ENCODE data around the gene DRAP1. TPM values are rescaled to one million over a fixed set of nuclear protein-coding genes. Genes with fewer than 3 reads are reported as not detected.
A peak's percentile ranks its signal among the peaks of the same experiment; 100 is the strongest.
"Not testable (repeated sequence)": the region's sequence is repeated elsewhere in the genome, so short reads cannot be mapped to it uniquely, and the experiment has no call there.

The DRAP1 gene
- total and polyA plus RNA-seq, 7 donors, result 74.5 to 217 (median 121) TPM

DNA sequence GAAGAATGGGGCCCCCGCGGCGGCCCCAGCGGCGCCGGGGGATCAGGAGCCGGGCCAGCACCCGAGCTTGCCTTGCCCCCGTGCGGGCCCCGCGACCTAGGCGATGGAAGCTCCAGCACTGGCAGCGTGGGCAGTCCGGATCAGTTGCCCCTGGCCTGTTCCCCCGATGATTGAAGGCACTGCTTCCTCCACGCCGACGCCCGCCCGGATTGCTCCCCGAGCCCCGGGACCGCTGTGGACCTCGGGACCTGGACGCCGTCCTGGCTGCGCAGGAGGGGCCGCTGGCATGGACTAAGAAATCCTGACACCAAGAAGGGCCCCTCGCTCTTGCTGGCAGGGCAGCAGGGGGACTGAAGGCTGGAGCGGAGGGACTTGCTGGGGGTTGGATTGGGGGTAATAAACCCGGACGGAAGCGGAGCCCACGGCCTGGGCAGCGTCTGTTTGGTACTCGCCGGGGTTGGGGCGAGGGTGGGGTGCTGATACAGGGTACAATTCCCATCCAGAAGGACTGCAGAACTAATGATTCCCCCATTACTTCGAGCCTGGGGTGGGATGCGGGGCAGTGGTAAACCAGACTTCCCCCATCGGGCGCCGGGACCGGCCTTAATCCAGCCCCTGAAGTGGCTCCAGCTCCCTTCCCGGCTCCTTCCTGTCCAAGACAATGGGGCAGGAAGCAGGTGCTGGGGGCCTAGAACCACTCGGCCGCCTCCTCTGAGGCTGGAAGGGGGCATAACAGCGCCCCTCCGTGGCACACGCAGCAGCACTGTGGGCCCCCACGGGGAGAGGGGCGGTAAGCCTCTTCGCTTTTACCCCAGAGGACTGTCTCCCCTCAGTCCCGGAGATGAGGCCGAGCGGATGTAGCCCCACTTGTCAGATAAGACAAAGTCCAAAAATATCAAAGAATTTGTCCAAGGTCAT lies 27.7 kb upstream of the DRAP1 start:
- H3K27me3 ChIP-seq (ENCODE audit: insufficient read depth in 3 of 3, low read length in 2 of 3), result no peaks in the 10 kb centered on the region
- DNase-seq (peak in 1 of 2 donors; percentile 74), ATAC-seq (no peak)
- H3K4me3 ChIP-seq, result peak overlapping the region; percentile 75
- peaks cover 6 to 7% of the 10 kb centered on the region in 2 donors for H3K36me3 ChIP-seq (ENCODE audit: insufficient read depth in 1 of 2, low read depth in 1 of 2)
- H3K9me3 ChIP-seq, result no peaks in the 10 kb centered on the region
- WGBS, 3 donors, result 9 to 13% (median 12%) methylated on average over 50 to 57 of the region's 57 CpGs
- H3K4me1 ChIP-seq, result peaks cover 29% of the 10 kb centered on the region
- H3K27ac ChIP-seq, result peak overlapping the region; percentile 97
- intact Hi-C loops (cut with DNase I), result loop anchor here in 1 of 2 donors (2.0 kb wide), 1 partner anchor 25 kb away; no protein-coding TSS in a partner anchor
- TF ChIP-seq, protein P1, sequence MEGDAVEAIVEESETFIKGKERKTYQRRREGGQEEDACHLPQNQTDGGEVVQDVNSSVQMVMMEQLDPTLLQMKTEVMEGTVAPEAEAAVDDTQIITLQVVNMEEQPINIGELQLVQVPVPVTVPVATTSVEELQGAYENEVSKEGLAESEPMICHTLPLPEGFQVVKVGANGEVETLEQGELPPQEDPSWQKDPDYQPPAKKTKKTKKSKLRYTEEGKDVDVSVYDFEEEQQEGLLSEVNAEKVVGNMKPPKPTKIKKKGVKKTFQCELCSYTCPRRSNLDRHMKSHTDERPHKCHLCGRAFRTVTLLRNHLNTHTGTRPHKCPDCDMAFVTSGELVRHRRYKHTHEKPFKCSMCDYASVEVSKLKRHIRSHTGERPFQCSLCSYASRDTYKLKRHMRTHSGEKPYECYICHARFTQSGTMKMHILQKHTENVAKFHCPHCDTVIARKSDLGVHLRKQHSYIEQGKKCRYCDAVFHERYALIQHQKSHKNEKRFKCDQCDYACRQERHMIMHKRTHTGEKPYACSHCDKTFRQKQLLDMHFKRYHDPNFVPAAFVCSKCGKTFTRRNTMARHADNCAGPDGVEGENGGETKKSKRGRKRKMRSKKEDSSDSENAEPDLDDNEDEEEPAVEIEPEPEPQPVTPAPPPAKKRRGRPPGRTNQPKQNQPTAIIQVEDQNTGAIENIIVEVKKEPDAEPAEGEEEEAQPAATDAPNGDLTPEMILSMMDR (IDR thresholded peaks at IDR 0.05), result peak; percentile 11

DNA sequence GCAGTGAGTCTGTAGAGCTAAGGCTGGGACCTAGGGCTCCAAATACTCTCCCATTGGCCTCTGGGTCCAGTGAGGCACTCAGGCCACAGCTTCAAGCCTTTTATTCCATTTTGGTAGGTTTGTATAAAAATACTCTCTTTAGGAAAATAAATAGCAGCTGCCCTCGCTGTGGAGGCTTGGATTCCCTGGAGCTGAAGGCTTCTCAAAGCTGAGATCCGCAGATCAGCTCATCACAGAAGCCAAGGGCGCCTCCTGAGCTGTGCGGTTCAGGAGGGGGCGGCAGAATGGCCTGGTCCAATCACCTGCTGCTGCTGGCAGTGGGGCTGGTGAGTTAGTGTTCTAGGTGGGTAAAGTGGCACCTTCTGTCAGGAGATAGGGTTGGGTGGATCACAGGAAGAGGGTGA lies 27.1 kb upstream of the DRAP1 start:
- Histone ChIP-seq H3K4me3 (peak overlapping the region; percentile 75), H3K27ac (peak overlapping the region; percentile 97), H3K4me1 (peaks cover 29% of the 10 kb centered on the region)
- H3K27me3 ChIP-seq (ENCODE audit: insufficient read depth in 3 of 3, low read length in 2 of 3); DNase-seq; H3K9me3 ChIP-seq; H3K36me3 ChIP-seq (ENCODE audit: insufficient read depth in 1 of 2, low read depth in 1 of 2); intact Hi-C loops (cut with DNase I); ATAC-seq: not testable (repeated sequence)
- 45 to 69% (median 56%) methylated on average over 5 of the region's 5 CpGs for WGBS, 3 donors

DNA sequence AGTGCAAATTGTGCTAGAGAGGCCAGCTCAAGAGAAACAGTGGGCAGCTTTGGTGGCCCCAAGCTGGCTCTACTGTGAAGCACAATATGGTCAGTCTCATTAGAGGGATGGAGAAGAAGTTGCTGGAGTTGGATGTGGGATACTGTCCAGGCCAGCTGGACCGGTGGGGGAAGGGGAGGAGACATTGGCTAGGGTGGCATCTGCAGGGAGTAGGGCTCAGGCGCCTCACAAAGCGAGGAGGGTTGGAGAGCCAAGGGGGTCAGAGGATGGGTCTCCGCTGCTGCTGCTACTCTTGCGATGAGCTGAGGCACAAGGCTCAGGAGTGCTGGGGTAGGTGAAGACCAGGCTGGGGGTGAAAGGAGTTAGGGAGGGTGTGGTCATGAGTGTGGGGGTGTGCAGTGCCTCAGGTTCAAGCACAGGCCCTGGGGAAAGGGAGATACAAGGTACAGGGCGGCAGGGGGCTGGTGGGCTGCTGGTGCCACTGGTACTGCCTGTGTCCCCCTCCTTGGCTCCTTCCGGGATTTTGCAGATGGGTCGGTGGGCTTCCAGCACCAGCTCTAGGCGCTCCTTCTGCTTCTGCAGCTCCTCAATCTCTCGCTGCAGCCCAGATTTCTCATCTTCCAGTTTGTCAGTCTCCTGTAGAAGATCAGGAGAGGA lies 26.4 kb upstream of the DRAP1 start:
- H3K36me3 ChIP-seq (ENCODE audit: insufficient read depth in 1 of 2, low read depth in 1 of 2), result peaks cover 0 to 8% of the 10 kb centered on the region in 2 donors
- no peak for ATAC-seq
- no peak for DNase-seq
- H3K9me3 ChIP-seq, result no peaks in the 10 kb centered on the region
- WGBS, 3 donors, result 63 to 73% (median 67%) methylated on average over 10 of the region's 10 CpGs
- H3K27me3 ChIP-seq (ENCODE audit: insufficient read depth in 3 of 3, low read length in 2 of 3), result no peaks in the 10 kb centered on the region
- peaks cover 23% of the 10 kb centered on the region for H3K4me1 ChIP-seq
- H3K4me3 ChIP-seq, result peak overlapping the region; percentile 75
- intact Hi-C loops (cut with DNase I), result no loop called here
- TF ChIP-seq, protein P1 (IDR thresholded peaks at IDR 0.05), result no peak
- H3K27ac ChIP-seq, result peak overlapping the region; percentile 97

DNA sequence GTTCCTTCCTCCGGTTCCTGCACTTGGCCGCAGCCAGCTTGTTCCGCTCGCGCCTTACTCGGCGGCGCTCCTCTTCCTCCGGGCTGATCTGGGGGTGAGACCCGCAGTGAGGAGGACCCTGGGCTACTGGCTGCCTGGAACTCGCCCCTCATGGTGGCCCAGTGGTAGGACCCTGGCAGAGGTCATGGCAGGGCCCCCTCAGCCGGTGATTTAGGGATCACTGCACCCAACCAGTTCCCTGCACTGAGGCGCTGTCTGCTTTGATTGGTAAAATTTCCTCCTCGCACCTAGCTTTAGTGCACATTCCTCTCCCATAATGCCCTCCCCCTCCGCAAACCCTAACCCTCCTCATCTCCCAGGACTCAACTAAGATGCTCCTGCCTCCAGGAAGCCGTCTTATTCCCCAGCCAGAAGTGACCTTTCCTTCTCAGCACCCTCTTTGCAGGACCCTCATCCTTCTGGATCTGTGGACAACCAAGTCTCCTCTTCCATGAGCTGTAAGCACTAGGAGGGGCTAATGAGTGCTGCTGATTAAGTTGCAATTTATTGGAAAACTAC lies 25.1 kb upstream of the DRAP1 start:
- peak overlapping the region; percentile 97 for H3K27ac ChIP-seq
- DNase-seq (no peak), ATAC-seq (no peak)
- TF ChIP-seq, protein P1 (IDR thresholded peaks at IDR 0.05), result no peak
- peaks cover 0 to under 1% (median 0%) of the 10 kb centered on the region in 3 donors for H3K27me3 ChIP-seq (ENCODE audit: insufficient read depth in 3 of 3, low read length in 2 of 3)
- peak overlapping the region; percentile 75 for H3K4me3 ChIP-seq
- 70 to 82% (median 76%) methylated on average over 16 of the region's 16 CpGs for WGBS, 3 donors
- intact Hi-C loops (cut with DNase I), result no loop called here
- H3K9me3 ChIP-seq, result no peaks in the 10 kb centered on the region
- H3K36me3 ChIP-seq (ENCODE audit: insufficient read depth in 1 of 2, low read depth in 1 of 2), result peaks cover 0 to 8% of the 10 kb centered on the region in 2 donors
- peaks cover 20% of the 10 kb centered on the region for H3K4me1 ChIP-seq
